Activated CD8-positive, alpha-beta memory T cell treated with anti-CD3 and anti-CD28 coated beads for 24 hours (primary cell): Measurements from ENCODE around the gene ZEB2.

Experiments
- DNase-seq: peaks from one replicate; pipeline ENCODE4 v3.0.0-alpha.2; 2020

ZEB2 gene

GRCh38 chr2:144412709-144413108, 107.2 kb downstream of the ZEB2 start:
- DNase-seq: no peak

- no peak for DNase-seq
Observed at GRCh38 chr2:144411473-144411872, 108.4 kb downstream of the ZEB2 start.

GRCh38 chr2:144409241-144409640, 110.7 kb downstream of the ZEB2 start:
- no peak for DNase-seq

GRCh38 chr2:144407262-144407661, 112.7 kb downstream of the ZEB2 start:
- DNase-seq: no peak

- DNase-seq: no peak
Observed at GRCh38 chr2:144405982-144406788, 113.7 kb downstream of the ZEB2 start.

- DNase-seq: no peak
Observed at GRCh38 chr2:144405321-144405720, 114.6 kb downstream of the ZEB2 start.

- DNase-seq: no peak
Observed at GRCh38 chr2:144404586-144405314, 115.2 kb downstream of the ZEB2 start.

GRCh38 chr2:144403933-144404332, 116.0 kb downstream of the ZEB2 start:
- DNase-seq: no peak

GRCh38 chr2:144402251-144402650, 117.7 kb downstream of the ZEB2 start:
- no peak for DNase-seq

- no peak for DNase-seq
Observed at GRCh38 chr2:144401036-144401435, 118.9 kb downstream of the ZEB2 start.

- no peak for DNase-seq
Observed at GRCh38 chr2:144396318-144396717, 123.6 kb downstream of the ZEB2 start.

- no peak for DNase-seq
Observed at GRCh38 chr2:144390424-144391020, 129.4 kb downstream of the ZEB2 start.

- DNase-seq: no peak
Observed at GRCh38 chr2:144389930-144390311, 130.0 kb downstream of the ZEB2 start.

GRCh38 chr2:144389151-144389929, 130.6 kb downstream of the ZEB2 start:
- DNase-seq: no peak

- DNase-seq: no peak
Observed at GRCh38 chr2:144385381-144385780, 134.5 kb downstream of the ZEB2 start.

- DNase-seq: no peak
Observed at GRCh38 chr2:144383571-144384100, 136.3 kb downstream of the ZEB2 start.

- DNase-seq: no peak
Observed at GRCh38 chr2:144382849-144383248, 137.1 kb downstream of the ZEB2 start.

GRCh38 chr2:144381716-144382115, 138.2 kb downstream of the ZEB2 start:
- no peak for DNase-seq

GRCh38 chr2:144379851-144380311, 140.0 kb downstream of the ZEB2 start:
- no peak for DNase-seq

GRCh38 chr2:144378551-144378950, 141.4 kb downstream of the ZEB2 start:
- no peak for DNase-seq

- DNase-seq: no peak
Observed at GRCh38 chr2:144377914-144378313, 142.0 kb downstream of the ZEB2 start.

- no peak for DNase-seq
Observed at GRCh38 chr2:144376926-144377325, 143.0 kb downstream of the ZEB2 start.

GRCh38 chr2:144376460-144376859, 143.5 kb downstream of the ZEB2 start:
- no peak for DNase-seq
